ENCODE data around the gene MYO5C. TPM values are rescaled to one million over a fixed set of nuclear protein-coding genes. Genes with fewer than 3 reads are reported as not detected.

Gene MYO5C
- total and polyA plus RNA-seq, 2 of the 13 experiments (the other 11 are each of a cell fraction or from before 2014, with no cell fraction given): 15.7 to 23.7 TPM

GRCh38 chr15:52288051-52288942 lies 7.3 kb downstream of the MYO5C start (continued):
- peak; percentile 49; the same call in 1 of the 2 replicates for TF ChIP-seq BCL3 (CRISPR knock-in tag; IDR thresholded peaks at IDR 0.05)
- TF ChIP-seq ZBTB4 (CRISPR knock-in tag; IDR thresholded peaks at IDR 0.05; ENCODE audit: borderline replicate concordance): peak; percentile 80; the same call in 1 of the 2 replicates
- peak; percentile 57; the same call in 1 of the 2 replicates for TF ChIP-seq KDM5A (IDR thresholded peaks at IDR 0.05; ENCODE audit: borderline replicate concordance, low read length)
- TF ChIP-seq ETV5 (CRISPR knock-in tag; IDR thresholded peaks at IDR 0.05; ENCODE audit: borderline replicate concordance): peak; percentile 73; the same call in 1 of the 2 replicates
- TF ChIP-seq CEBPZ (IDR thresholded peaks at IDR 0.05; ENCODE audit: low read length): no peak
- TF ChIP-seq KMT2B (CRISPR knock-in tag; IDR thresholded peaks at IDR 0.05): peak; percentile 72
- peak; percentile 48; the same call in 1 of the 2 replicates for TF ChIP-seq E2F2 (CRISPR knock-in tag; IDR thresholded peaks at IDR 0.05; ENCODE audit: borderline replicate concordance)
- TF ChIP-seq HNF1B (CRISPR knock-in tag; IDR thresholded peaks at IDR 0.05): peak; percentile 95
- TF ChIP-seq MEF2D (CRISPR knock-in tag; IDR thresholded peaks at IDR 0.05): peak; percentile 86; the same call in 1 of the 2 replicates
- TF ChIP-seq NFKBIZ (CRISPR knock-in tag; IDR thresholded peaks at IDR 0.05): peak; percentile 57; the same call in 1 of the 2 replicates
- peak; percentile 93 for TF ChIP-seq HNRNPL (IDR thresholded peaks at IDR 0.05; ENCODE audit: low read depth, low read length)
- TF ChIP-seq THRA (CRISPR knock-in tag; IDR thresholded peaks at IDR 0.05; ENCODE audit: borderline replicate concordance): peak; percentile 86; the same call in 1 of the 2 replicates
- TF ChIP-seq ZNF709 (CRISPR knock-in tag; IDR thresholded peaks at IDR 0.05): peak; percentile 72
